GM19372 (cell line): ENCODE results near the gene RNF175.

Experiments
- ATAC-seq: cut with Tn5 transposase; IDR thresholded peaks from one replicate; pipeline ENCODE4 v1.9.1; 2021; ENCODE audit warnings: mild to moderate bottlenecking, low read depth, moderate library complexity; ENCODE audit not compliant: unreplicated experiment

Gene RNF175

GRCh38 chr4:153785910-153786721 lies 26.3 kb upstream of the RNF175 start:
- no peak for ATAC-seq

DNA sequence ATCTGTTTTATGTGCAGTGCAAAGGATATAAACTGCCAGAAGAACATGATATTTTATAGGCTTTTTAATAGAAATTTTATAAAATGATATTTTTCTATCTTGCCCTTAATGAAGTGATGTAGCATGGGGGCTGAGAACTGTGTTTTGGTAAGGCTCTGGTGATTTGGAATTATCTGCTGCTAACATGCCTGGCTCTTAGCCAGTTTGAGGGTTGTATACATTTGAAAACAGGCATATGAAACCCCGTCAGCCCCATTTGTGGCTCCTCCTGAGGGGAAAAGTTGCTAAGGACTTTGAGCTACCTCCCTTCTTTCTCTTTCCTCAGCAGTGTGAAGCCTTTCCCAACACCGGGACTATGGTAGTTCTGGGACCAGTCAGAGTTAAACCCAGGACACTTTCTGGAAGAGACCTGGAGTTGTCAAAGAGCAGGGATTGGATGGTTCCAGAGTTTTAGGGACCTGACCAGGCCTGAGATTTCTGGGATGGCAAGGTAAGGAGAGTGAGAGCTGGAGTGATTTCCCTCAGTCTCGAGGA lies 24.4 kb upstream of the RNF175 start:
- ATAC-seq: no peak

GRCh38 chr4:153782581-153782980 lies 22.8 kb upstream of the RNF175 start:
- no peak for ATAC-seq

GRCh38 chr4:153781717-153782416 lies 22.0 kb upstream of the RNF175 start:
- ATAC-seq: no peak

GRCh38 chr4:153781280-153781679 lies 21.5 kb upstream of the RNF175 start:
- no peak for ATAC-seq

DNA sequence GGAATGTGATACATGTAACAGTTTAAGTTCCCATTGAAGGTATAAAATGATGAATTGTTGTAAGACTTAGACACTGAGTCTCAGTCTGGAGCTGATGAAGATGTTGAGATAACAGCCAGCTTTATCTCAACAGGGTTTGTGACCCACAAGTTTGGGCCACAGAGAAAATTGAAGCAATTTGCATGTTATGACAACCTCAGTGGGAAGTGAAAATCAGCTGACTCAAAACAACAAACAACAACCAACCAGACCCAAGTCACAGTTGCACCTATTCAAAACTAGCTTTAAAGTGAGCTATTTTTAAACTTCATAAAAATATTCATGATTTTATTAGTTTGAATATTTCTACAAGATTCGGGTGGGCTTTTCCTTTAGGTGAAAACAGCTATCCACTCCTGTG lies 21.1 kb upstream of the RNF175 start:
- peak; percentile 51 for ATAC-seq

DNA sequence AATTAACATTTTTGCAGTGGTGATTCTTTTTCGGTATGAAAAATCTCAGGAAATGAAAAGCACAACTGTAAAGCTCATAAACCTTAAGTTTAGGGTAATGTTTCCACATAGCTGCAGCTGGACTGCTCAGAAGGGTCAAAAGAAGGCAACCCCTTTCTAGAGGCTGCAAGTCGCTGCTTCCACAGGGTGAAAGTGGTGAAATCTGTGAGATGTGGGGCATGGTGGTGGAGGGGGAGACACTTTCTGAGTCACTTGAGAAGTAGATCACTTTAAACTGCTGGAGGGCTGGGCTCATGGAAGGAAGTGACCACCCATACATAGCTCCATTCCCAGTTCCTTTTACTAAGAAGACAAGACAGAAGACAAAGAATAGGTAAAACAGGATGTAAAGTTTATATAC lies 20.4 kb upstream of the RNF175 start:
- no peak for ATAC-seq

DNA sequence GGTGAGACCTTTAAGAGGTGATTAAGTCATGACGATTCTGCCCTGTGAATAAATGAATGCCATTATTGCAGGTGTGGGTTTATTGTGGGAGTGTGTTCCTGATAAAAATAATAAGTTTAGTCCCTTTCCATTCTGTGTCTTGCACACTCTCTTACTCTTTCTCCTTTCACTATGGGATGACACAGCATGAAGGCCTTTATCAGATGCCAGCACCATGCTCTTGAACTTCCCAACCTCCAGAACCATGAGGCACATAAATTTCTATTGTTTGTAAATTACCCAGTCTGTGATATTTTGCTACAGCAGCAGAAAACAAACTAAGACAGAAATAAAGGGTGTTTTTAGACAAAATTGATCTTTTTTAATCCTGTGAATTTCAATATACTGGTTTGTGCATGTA lies 18.6 kb upstream of the RNF175 start:
- ATAC-seq: no peak

DNA sequence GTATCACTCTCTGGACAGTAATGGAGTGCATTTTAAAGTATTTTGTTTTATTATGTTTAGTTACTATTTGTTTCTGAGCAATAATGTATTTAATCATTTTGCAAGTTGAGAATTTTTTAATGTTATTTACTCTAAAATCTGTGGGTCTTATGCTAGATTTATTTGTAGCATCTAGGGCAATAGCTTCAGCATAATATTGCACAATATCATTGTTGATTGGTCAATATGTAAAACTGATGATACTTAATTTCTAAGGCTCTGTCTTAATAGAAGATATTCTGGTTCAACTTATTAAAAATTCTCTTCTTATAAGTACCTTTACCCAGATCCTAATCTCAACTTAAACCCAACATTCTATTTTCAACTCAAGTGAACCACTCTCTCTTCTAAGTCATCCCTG lies 17.6 kb upstream of the RNF175 start:
- ATAC-seq: no peak

DNA sequence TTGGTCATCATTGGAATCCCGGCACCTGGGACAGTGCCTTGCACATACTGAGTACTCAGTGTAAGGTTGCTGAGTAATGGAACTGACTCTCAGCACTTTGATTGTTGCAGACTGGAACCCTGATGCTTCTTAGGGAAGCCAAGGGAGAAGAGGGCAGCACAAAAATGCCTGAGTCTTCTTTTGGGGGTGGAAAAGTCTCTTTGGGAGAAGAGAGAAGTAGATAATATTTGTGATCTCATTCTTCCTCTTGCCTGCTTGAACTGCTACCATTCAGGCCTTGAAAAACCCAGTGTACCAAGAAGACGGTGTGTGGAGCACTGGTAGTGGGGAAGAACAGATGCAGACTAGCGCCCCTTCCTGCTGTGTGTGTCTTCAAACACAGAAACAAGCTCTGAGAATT lies 16.8 kb upstream of the RNF175 start:
- ATAC-seq: no peak

- no peak for ATAC-seq
Measured at GRCh38 chr4:153773236-153773690, 13.4 kb upstream of the RNF175 start.

DNA sequence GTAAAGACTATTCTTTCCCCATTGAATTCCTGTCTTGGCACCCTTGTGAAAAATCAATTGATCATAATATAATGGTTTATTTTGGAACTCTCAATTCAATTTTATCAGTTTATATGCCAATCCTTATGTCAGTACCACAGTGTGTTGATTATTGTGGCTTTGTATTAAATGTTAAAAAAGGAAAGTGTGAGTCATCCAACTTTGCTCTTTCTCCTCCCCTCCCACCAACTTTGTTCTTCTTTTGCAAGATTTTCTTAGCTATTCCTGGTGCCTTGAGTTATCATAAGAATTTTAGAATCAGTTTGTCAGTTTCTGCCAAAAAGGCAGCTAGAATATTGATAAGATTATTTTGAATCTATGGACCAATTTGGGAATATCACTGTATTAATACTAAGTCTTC lies 11.2 kb upstream of the RNF175 start:
- ATAC-seq: no peak

DNA sequence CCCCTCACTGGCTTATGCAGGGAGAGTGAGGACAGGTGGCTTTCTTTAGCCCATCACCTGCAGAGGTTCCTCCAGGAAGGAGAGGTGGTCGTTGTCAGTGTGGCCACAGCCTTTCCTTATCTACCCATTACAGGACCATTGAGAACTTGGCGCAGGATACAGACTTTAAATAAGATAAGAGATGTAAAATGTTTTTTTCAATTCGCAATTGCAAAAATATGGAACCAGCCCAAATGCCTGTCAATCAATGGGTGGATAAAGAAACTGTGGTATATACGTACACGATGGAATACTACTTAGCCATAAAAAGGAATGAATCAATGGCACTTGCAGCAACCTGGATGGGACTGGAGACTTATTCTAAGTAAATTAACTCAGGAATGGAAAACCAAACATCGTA lies 6.9 kb upstream of the RNF175 start:
- ATAC-seq: no peak

DNA sequence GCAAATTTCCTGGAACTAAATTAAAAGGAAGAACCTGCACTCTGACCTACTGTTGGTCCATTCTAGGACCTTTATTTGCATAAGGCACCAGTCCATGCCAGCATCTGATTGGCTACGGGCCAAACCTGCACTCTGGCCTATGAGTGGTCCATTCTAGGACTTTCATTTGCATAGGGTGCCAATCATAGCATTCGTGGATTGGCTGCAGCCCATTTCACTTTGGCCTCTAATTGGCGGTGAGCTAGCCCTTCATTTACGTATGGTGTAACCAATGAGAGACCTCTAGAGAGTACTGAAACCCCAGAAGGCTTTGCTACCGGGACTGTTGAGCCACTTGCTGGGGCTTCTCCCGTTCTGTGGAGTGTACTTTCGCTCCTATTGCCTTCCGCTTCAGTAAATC lies 6.1 kb upstream of the RNF175 start:
- ATAC-seq: no peak

GRCh38 chr4:153764601-153765368 lies 5.0 kb upstream of the RNF175 start:
- no peak for ATAC-seq

DNA sequence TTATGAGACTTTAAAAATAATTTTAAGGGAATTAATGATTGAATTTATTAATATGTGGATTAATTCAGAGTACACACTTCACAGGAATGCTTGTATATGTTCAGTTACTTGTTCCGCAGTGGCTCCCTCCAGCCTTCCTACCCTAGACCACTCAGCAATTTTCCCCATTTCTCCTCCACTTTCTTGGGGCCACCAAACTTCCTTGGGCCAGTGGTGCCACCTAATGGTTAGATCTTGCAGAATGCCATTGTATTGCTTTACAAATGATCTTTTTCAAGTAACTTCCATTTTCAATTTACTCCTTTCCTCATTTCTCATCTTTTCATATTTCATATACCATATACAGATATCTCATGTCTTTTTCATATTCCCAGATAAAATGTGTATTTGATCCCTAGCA lies 3.6 kb upstream of the RNF175 start:
- ATAC-seq: no peak

DNA sequence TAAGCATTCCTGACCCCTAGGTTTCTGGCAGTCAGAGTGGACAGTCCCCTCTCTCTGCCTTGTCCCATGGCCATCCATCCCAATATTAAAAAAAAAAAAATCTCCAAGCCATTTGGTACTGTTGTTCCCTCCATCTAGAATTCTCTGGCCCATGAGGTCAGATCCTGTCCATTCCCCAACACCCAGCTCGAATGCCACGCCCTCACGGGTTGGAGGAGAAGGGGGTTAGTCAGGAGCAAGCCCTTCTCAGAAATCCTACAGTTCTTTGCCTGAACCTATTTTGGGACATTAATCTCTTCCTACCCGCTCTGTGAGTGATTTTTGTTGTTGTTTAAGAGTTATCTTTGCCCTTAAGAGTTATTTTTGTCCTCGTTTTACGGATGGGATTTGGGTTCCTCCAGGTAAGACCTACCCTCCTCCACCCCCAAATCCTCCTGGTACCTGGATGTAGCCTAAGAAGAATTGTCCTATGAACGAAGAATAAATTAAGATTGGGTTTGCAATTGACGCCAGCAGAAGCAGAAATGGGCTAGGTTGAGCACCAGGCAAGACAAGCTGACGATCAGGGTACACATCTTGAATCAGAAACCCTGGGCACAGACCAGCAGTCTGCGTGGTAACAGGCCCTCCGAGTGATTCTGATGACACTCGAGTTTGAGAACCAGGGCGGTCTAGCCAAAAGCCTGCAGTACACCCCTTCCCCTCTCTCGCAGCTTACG lies 977 bp downstream of the RNF175 start:
- ATAC-seq: no peak

- no peak for ATAC-seq
Measured at GRCh38 chr4:153758136-153758535, 1.7 kb downstream of the RNF175 start.

DNA sequence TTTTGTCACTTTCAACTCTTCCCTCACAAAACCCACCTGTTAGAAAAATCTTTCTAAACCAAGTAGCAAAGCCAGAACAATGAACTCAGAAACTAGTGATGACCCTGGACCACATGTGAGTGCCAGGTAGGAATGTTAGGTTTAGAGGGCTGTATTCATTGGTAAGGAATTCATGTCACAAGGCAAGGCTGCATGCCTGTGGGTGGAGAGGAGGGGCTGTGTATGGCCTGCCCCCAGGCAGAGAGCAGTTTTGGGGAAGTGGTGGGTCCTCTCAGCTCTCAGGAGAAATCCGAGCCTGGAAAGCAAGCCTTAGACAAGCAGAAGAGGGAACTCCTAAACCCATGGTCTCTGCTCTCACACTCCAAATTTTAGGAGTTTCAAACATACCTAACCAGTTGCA lies 2.4 kb downstream of the RNF175 start:
- no peak for ATAC-seq

GRCh38 chr4:153755186-153755585 lies 4.6 kb downstream of the RNF175 start:
- ATAC-seq: no peak
